Measurements from ENCODE around the gene NCR2. TPM values are rescaled to one million over a fixed set of nuclear protein-coding genes. Genes with fewer than 3 reads are reported as not detected.

Gene NCR2
- total RNA-seq, 2 experiments from 2014 or later = not detected

- no peaks in the 10 kb centered on the region for H3K4me1 ChIP-seq (ENCODE audit: insufficient read depth, low read length, poor library complexity, severe bottlenecking)
- no peak for DNase-seq (ENCODE audit: low spot score)
- H4K20me1 ChIP-seq (ENCODE audit: insufficient read depth, low read length) = no peaks in the 10 kb centered on the region
- no peak overlapping the region for H3K4me3 ChIP-seq (ENCODE audit: low read depth, low read length, poor library complexity, severe bottlenecking)
- no peak for TF ChIP-seq EZH2phosphoT487 (IDR thresholded peaks at IDR 0.05; ENCODE audit: borderline replicate concordance, low read depth, low read length)
- TF ChIP-seq CTCF (conservative IDR thresholded peaks at IDR 0.05; ENCODE audit: low read length) = no peak
- H3K4me2 ChIP-seq (ENCODE audit: low read length) = no peak overlapping the region
- intact Hi-C loops (cut with micrococcal nuclease; ENCODE audit: unreplicated experiment) = no loop called here
- no peak overlapping the region for H2AFZ ChIP-seq (ENCODE audit: low read length)
- no peaks in the 10 kb centered on the region for H3K36me3 ChIP-seq (ENCODE audit: insufficient read depth, low read length)
- ChIA-PET POLR2A (no interaction called here), CTCF (ENCODE audit: unreplicated experiment) (no interaction called here)
- H3K9me3 ChIP-seq (ENCODE audit: low read length) = no peaks in the 10 kb centered on the region
- H3K27ac ChIP-seq (ENCODE audit: low read depth, low read length, poor library complexity, severe bottlenecking) = no peak overlapping the region
- no peaks in the 10 kb centered on the region for H3K79me2 ChIP-seq (ENCODE audit: insufficient read depth, low read depth, low read length)
- BruUV-seq (replicated peaks) = no TSS peak
- no peaks in the 10 kb centered on the region for H3K9me2 ChIP-seq (ENCODE audit: insufficient read depth, low read length)
Observed at GRCh38 chr6:41370488-41371111, 35.2 kb downstream of the NCR2 start.

DNA sequence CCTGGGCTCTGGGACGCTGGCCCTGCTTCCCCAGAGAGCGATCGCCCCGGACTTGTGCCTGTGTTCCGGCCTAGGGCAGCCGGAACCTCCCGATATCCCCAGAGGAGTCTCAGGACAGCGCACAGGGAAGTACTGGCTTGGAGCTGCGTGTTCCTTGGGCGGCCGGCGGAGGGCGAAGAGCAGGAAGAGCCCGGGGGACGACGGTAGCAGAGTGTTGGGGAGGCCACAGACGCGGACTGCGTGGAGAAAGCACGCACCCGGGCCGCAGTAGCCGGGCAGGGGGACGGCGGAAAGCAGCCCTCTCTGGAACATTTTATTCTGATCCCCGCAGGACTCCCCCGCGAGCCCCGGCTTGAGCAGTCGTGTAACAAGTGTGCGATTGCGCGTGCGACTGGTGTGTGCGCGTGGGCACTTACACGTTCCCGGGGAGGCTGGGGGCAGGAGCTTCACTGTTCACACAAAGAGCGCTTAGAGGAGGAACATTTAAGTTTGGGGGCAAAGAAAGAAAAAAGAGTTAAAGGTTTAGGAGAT lies 36.1 kb downstream of the NCR2 start:
- POLR2A ChIA-PET = no interaction called here
- CTCF ChIA-PET (ENCODE audit: unreplicated experiment) = no interaction called here
- DNase-seq (ENCODE audit: low spot score) = no peak
- intact Hi-C loops (cut with micrococcal nuclease; ENCODE audit: unreplicated experiment) = no loop called here
- H3K9me3 ChIP-seq (ENCODE audit: low read length) = no peaks in the 10 kb centered on the region
- no peak overlapping the region for H3K4me3 ChIP-seq (ENCODE audit: low read depth, low read length, poor library complexity, severe bottlenecking)
- H3K36me3 ChIP-seq (ENCODE audit: insufficient read depth, low read length) = no peaks in the 10 kb centered on the region
- H3K9me2 ChIP-seq (ENCODE audit: insufficient read depth, low read length) = no peaks in the 10 kb centered on the region
- no peaks in the 10 kb centered on the region for H4K20me1 ChIP-seq (ENCODE audit: insufficient read depth, low read length)
- no peak overlapping the region for H2AFZ ChIP-seq (ENCODE audit: low read length)
- H3K4me2 ChIP-seq (ENCODE audit: low read length) = no peak overlapping the region
- H3K4me1 ChIP-seq (ENCODE audit: insufficient read depth, low read length, poor library complexity, severe bottlenecking) = no peaks in the 10 kb centered on the region
- H3K79me2 ChIP-seq (ENCODE audit: insufficient read depth, low read depth, low read length) = no peaks in the 10 kb centered on the region
- no peak overlapping the region for H3K27ac ChIP-seq (ENCODE audit: low read depth, low read length, poor library complexity, severe bottlenecking)
- BruUV-seq (replicated peaks) = no TSS peak
- TF ChIP-seq CTCF (conservative IDR thresholded peaks at IDR 0.05; ENCODE audit: low read length) (no peak), EZH2phosphoT487 (IDR thresholded peaks at IDR 0.05; ENCODE audit: borderline replicate concordance, low read depth, low read length) (no peak)

Measured in OCI-LY7 (cell line).